Karpas-422 (cell line): ENCODE data around the gene HSP90B1. TPM values are rescaled to one million over a fixed set of nuclear protein-coding genes. Genes with fewer than 3 reads are reported as not detected.

Source experiments
- DNase-seq: peaks from one replicate; pipeline ENCODE4 v3.0.0-alpha.2; 2015
- H2AFZ ChIP-seq: fragments of 200-600 bp; sonication (generic); 2 replicates; pipeline ENCODE4 v1.6.1; 2014; ENCODE audit warnings: antibody characterized with exemption, low read length, mixed read lengths
- H3K27ac ChIP-seq: fragments of 200-600 bp; sonication (generic); 2 replicates; pipeline ENCODE4 v1.5.1; 2014; ENCODE audit warnings: mild to moderate bottlenecking, low read length, moderate library complexity
- H3K27me3 ChIP-seq: fragments of 200-600 bp; sonication (generic); 2 replicates; pipeline ENCODE4 v1.6.1; 2014; ENCODE audit warnings: low read length, mixed read lengths
- H3K36me3 ChIP-seq: fragments of 200-600 bp; sonication (generic); 2 replicates; pipeline ENCODE4 v1.6.1; 2014; ENCODE audit warnings: low read length, mixed read lengths; ENCODE audit not compliant: insufficient read depth
- H3K4me1 ChIP-seq: fragments of 200-600 bp; sonication (generic); 2 replicates; pipeline ENCODE4 v1.6.1; 2014; ENCODE audit warnings: mild to moderate bottlenecking, low read length, mixed read lengths
- H3K4me2 ChIP-seq: fragments of 200-600 bp; sonication (generic); 2 replicates; pipeline ENCODE4 v1.6.1; 2014; ENCODE audit warnings: low read length, low read depth, mild to moderate bottlenecking; ENCODE audit not compliant: poor library complexity, severe bottlenecking
- H3K4me3 ChIP-seq: fragments of 200-600 bp; sonication (generic); 2 replicates; pipeline ENCODE4 v1.5.1; 2014; ENCODE audit warnings: mild to moderate bottlenecking, antibody characterized with exemption, low read length, mixed read lengths
- H3K79me2 ChIP-seq: fragments of 200-600 bp; sonication (generic); 2 replicates; pipeline ENCODE4 v1.6.1; 2014; ENCODE audit warnings: mild to moderate bottlenecking, low read length, mixed read lengths
- H3K9ac ChIP-seq: fragments of 200-600 bp; sonication (generic); 2 replicates; pipeline ENCODE4 v1.6.0; 2014; ENCODE audit warnings: low read length
- H3K9me2 ChIP-seq: fragments of 200-600 bp; sonication (generic), shearing (Covaris generic); replicated peaks from 2 replicates; pipeline ENCODE4 v1.6.0; 2014; ENCODE audit warnings: mild to moderate bottlenecking, low read length, moderate library complexity; ENCODE audit not compliant: insufficient read depth
- H3K9me3 ChIP-seq: fragments of 300-700, 200-600 bp; sonication (generic); 2 replicates; pipeline ENCODE4 v1.6.1; 2014; ENCODE audit warnings: low read length, mixed read lengths
- H4K20me1 ChIP-seq: fragments of 200-600 bp; sonication (generic); 2 replicates; pipeline ENCODE4 v1.6.1; 2014; ENCODE audit warnings: mild to moderate bottlenecking, antibody characterized with exemption, low read length, low read depth; ENCODE audit not compliant: insufficient read depth
- total RNA-seq: library from RNA; depleted of rRNA; stranded (reverse); fragments of >200 nt; shearing (Covaris generic); gene quantifications from 2 replicates; pipeline ENCODE4 v1.2.3, GENCODE V29; 2014; ENCODE audit warnings: low replicate concordance

Gene HSP90B1
- total RNA-seq, 1 experiment from 2014 or later = 334 TPM

DNA sequence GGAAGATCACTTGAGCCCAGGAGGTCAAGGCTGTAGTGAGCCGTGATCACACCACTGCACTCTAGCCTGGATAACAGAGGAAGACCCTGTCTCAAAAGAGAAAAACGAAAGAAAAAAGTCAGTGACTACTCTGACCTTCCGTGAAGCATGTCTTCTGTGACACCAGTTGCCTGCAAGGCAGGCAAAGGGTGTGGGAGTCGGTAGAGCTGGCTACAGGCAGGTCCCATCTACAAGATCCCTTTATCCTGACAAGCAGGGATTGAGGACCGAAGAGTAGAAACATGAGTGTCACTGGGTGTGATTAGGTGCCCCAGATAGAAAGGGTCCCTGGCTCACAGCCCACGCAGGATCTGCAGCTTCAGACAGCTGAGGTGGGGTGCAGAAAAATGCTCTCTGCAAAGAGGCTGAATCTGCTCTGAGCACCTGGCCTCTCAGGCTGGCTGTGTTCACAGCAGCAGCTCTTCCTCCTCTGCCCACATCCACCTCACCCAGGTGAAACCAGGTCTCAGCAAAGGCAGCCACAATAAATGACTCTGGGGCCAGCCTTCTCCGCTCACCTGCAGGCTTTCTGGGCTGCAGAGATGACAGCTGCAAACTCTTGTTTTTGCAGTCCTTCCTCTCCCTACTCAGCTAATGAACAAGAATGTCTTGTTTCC, 28.6 kb upstream of the HSP90B1 start:
- Histone ChIP-seq H3K4me1 (no peaks in the 10 kb centered on the region), H4K20me1 (no peaks in the 10 kb centered on the region), H3K79me2 (no peaks in the 10 kb centered on the region), H3K4me3 (no peak overlapping the region), H2AFZ (no peak overlapping the region), H3K9ac (no peak overlapping the region), H3K4me2 (no peak overlapping the region), H3K9me2 (no peaks in the 10 kb centered on the region), H3K36me3 (no peaks in the 10 kb centered on the region), H3K27me3 (no peaks in the 10 kb centered on the region), H3K27ac (no peak overlapping the region), H3K9me3 (no peaks in the 10 kb centered on the region)
- no peak for DNase-seq

DNA sequence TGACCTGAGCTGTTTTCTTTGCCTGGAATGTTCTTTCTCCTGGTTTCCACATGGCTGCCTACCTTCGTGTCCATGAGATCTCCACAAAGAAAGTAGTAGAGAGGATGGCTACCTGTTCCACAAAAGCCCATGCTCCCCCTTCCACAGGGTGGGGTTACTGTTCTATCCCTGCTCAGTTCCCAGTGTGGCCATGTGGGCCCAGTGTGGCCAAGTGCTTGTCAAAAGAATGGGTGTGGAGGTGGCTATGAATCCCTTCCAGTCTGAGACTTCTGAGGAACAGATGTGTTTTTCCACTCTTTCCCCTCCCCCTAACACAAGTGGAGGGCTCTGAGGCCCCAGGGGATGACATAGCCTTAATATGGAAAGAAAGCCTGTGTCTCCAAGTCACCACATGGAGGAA, 26.2 kb upstream of the HSP90B1 start:
- no peaks in the 10 kb centered on the region for H3K4me1 ChIP-seq
- no peaks in the 10 kb centered on the region for H3K79me2 ChIP-seq

DNA sequence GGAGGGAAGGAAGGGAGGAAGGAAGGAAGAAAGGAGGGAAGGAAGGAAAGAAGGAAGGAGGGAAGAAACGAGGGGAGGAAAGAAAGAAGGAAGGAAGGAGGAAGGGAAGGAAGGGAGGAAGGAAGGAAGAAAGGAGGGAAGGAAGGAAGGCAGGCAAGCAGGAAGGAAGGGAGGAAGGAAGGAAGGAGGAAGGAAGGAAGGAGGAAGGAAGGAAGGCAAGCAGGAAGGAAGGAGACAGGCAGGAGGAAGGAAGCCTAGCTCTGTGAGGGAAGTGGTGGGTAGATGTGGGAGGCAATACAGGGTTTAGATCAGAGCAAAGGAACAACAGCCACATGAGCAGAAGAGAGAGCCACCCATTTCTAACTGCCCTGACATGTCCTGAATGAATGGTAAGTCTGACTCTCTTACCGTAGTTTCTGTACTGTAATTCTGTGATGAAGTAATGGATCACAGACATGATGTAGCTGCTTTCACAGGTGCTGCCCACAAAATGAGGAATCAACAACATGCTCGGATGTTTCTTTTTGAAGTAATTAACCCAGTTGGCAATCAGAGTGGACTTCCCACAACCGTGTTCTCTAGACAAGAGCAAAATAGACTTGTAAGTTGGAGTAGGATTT, 24.4 kb upstream of the HSP90B1 start:
- Histone ChIP-seq H3K27me3 (no peaks in the 10 kb centered on the region), H2AFZ (no peak overlapping the region), H3K27ac (no peak overlapping the region), H3K79me2 (no peaks in the 10 kb centered on the region), H3K36me3 (no peaks in the 10 kb centered on the region), H3K4me2 (no peak overlapping the region), H3K9me2 (no peaks in the 10 kb centered on the region), H3K4me1 (no peaks in the 10 kb centered on the region), H3K9ac (no peak overlapping the region), H4K20me1 (no peaks in the 10 kb centered on the region), H3K4me3 (no peak overlapping the region), H3K9me3 (no peaks in the 10 kb centered on the region)
- no peak for DNase-seq

More for the DNA sequence above, 26.2 kb upstream of the HSP90B1 start:
- H3K9ac ChIP-seq = no peak overlapping the region
- no peak overlapping the region for H3K27ac ChIP-seq
- no peak overlapping the region for H3K4me3 ChIP-seq
- H3K4me2 ChIP-seq = no peak overlapping the region
- H4K20me1 ChIP-seq = no peaks in the 10 kb centered on the region
- H2AFZ ChIP-seq = no peak overlapping the region
- no peaks in the 10 kb centered on the region for H3K9me3 ChIP-seq
- no peaks in the 10 kb centered on the region for H3K36me3 ChIP-seq
- H3K9me2 ChIP-seq = no peaks in the 10 kb centered on the region
- no peak for DNase-seq
- no peaks in the 10 kb centered on the region for H3K27me3 ChIP-seq

DNA sequence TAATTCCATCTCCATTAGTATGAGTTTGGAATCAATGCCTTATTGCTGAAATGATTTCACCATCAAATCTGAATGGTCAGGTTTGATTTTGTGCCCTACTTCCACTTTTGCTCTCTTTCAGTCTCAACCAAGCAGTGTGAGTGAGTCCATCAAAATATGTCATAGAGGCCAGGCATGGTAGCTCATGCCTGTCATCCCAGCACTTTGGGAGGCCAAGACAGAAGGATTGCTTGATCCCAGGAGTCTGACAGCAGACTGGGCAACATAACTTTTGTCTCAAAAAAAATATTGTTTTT, 22.0 kb upstream of the HSP90B1 start:
- no peak overlapping the region for H3K4me2 ChIP-seq
- no peak overlapping the region for H3K9ac ChIP-seq
- no peaks in the 10 kb centered on the region for H3K79me2 ChIP-seq
- no peaks in the 10 kb centered on the region for H3K36me3 ChIP-seq
- no peak overlapping the region for H3K27ac ChIP-seq
- H2AFZ ChIP-seq = no peak overlapping the region
- DNase-seq = no peak
- no peaks in the 10 kb centered on the region for H3K4me1 ChIP-seq
- no peak overlapping the region for H3K4me3 ChIP-seq
- H3K9me2 ChIP-seq = no peaks in the 10 kb centered on the region
- no peaks in the 10 kb centered on the region for H3K27me3 ChIP-seq
- H3K9me3 ChIP-seq = no peaks in the 10 kb centered on the region
- H4K20me1 ChIP-seq = no peaks in the 10 kb centered on the region

DNA sequence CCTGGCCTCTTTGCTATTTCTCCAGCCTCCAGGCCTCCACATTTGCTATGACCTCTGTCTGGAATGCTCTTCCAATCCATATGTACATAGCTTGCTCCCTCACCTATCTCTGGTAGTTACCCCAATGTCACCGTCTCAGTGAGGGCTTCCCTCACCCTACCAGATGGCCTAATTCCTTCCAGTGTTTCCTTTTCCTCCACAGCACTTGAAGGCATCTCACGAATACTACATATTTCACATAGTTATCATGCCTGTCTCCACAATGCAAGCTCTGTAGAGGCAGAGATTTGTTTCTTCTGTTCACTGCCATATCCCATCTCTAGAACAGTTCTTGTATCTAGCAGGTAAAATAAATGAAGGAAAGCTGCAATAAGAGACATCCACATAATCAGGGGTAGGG, 21.3 kb upstream of the HSP90B1 start:
- DNase-seq = no peak
- Histone ChIP-seq H3K9ac (no peak overlapping the region), H3K27me3 (no peaks in the 10 kb centered on the region), H3K27ac (no peak overlapping the region), H3K4me3 (no peak overlapping the region), H3K9me2 (no peaks in the 10 kb centered on the region), H3K4me2 (no peak overlapping the region), H2AFZ (no peak overlapping the region), H3K36me3 (no peaks in the 10 kb centered on the region), H3K9me3 (no peaks in the 10 kb centered on the region), H4K20me1 (no peaks in the 10 kb centered on the region), H3K4me1 (no peaks in the 10 kb centered on the region), H3K79me2 (no peaks in the 10 kb centered on the region)

DNA sequence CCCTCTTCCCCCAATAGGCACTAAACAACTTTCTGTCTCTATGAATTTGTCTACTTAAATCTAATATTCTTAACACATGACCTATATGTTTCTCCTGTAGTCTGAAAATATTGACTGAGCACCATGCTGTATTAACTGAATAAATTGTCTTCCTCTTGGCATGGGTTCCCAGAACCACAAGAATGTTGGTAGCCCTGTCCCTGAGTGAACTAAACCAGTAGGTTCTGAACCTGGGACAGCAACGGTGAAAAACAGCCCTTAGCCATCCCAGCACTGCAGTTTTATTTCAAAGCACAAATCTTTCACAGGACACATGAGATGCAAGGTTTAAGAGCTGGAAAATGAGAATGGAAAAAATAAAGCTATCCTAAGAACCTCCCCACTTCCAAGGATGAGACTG, 20.4 kb upstream of the HSP90B1 start:
- H3K4me1 ChIP-seq = no peaks in the 10 kb centered on the region
- no peak for DNase-seq
- H2AFZ ChIP-seq = no peak overlapping the region
- no peaks in the 10 kb centered on the region for H3K27me3 ChIP-seq
- no peaks in the 10 kb centered on the region for H3K79me2 ChIP-seq
- H4K20me1 ChIP-seq = no peaks in the 10 kb centered on the region
- no peaks in the 10 kb centered on the region for H3K9me2 ChIP-seq
- H3K4me2 ChIP-seq = no peak overlapping the region
- no peak overlapping the region for H3K9ac ChIP-seq
- no peak overlapping the region for H3K4me3 ChIP-seq
- no peaks in the 10 kb centered on the region for H3K36me3 ChIP-seq
- H3K27ac ChIP-seq = no peak overlapping the region
- H3K9me3 ChIP-seq = no peaks in the 10 kb centered on the region

DNA sequence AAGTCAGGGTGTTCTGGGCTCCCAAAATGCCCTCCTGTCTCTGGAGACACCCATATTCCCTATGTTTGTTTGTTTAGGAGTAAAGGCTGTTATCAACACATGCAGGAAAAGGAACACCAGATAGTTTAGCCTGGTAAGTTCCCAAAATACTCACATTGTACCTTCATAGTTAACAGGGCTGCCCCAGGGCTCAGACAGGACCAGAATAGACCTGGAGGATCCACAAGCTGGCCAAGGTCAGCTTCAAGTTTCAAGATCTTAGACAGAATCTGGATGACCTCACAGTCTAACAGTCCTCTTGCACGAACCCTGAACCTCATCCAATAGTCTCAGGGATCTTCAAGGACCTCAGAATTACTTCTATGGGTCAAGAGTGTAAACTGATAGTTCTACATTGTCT, 18.1 kb upstream of the HSP90B1 start:
- H3K4me1 ChIP-seq = no peaks in the 10 kb centered on the region
- H3K36me3 ChIP-seq = no peaks in the 10 kb centered on the region
- no peak overlapping the region for H3K27ac ChIP-seq
- no peaks in the 10 kb centered on the region for H3K9me3 ChIP-seq
- no peaks in the 10 kb centered on the region for H3K79me2 ChIP-seq
- H3K9ac ChIP-seq = no peak overlapping the region
- H2AFZ ChIP-seq = no peak overlapping the region
- H3K9me2 ChIP-seq = no peaks in the 10 kb centered on the region
- DNase-seq = no peak
- no peaks in the 10 kb centered on the region for H4K20me1 ChIP-seq
- H3K27me3 ChIP-seq = no peaks in the 10 kb centered on the region
- H3K4me2 ChIP-seq = no peak overlapping the region
- no peak overlapping the region for H3K4me3 ChIP-seq

DNA sequence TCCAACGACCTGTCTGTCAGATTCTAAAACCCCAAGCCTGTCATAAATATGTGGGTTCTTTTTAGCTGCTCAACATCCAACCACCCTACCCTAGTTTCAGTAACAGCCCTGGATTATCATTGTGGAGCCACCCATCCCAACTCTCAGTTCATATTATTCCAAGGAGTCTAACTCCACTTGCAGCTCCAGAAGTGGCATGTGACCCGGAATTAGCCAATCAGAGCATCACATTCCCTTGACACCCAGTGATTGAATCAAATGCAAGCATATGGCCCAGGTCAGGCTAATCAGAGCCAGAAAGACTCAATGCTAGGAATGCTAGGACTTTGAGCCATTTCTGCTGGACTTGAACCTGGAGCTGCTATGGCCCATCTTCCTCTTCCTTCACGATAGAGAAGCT, 17.1 kb upstream of the HSP90B1 start:
- Histone ChIP-seq H3K4me2 (no peak overlapping the region), H2AFZ (no peak overlapping the region), H3K27ac (no peak overlapping the region), H3K4me3 (no peak overlapping the region), H3K79me2 (no peaks in the 10 kb centered on the region), H3K4me1 (no peaks in the 10 kb centered on the region), H3K9me3 (no peaks in the 10 kb centered on the region), H4K20me1 (no peaks in the 10 kb centered on the region), H3K9ac (no peak overlapping the region), H3K9me2 (no peaks in the 10 kb centered on the region), H3K36me3 (no peaks in the 10 kb centered on the region), H3K27me3 (no peaks in the 10 kb centered on the region)
- no peak for DNase-seq
